K562 (cell line): Measurements from ENCODE around the gene DCLK1. TPM values are rescaled to one million over a fixed set of nuclear protein-coding genes. Genes with fewer than 3 reads are reported as not detected.

Experiments used
- ATAC-seq: fragments of 200-7000 bp; cut with Tn5 transposase; 3 replicates; pipeline ENCODE4 v1.9.1; 2020; ENCODE audit warnings: moderate library complexity
- BruUV-seq: library from RNA; stranded (reverse); fragments of 400-500 nt; replicated peaks from 2 replicates; lab custom pipeline; 2021; lab: Mats Ljungman, UMichigan
- CTCF ChIA-PET: fragments of 300-600 bp; formaldehyde crosslinking; extraction: SDS; loops from one replicate; lab custom pipeline; 2021; ENCODE audit warnings: low intra/inter-chr PET ratio; lab: Yijun Ruan, JAX
- POLR2A ChIA-PET: fragments of 300-600, 350-650 bp; sonication (Branson Sonifier 250); formaldehyde crosslinking; extraction: SDS; loops from one replicate; lab custom pipeline; 2021; ENCODE audit warnings: antibody characterized with exemption, inconsistent platforms; lab: Yijun Ruan, JAX
- DNase-seq, 4 experiments: peaks; one replicate each; pipeline versions ENCODE4 v3.0.0 to v3.0.0-alpha.2; 2011 to 2018; ENCODE audit warnings: low spot score in 3 of 4, mixed read lengths in 3 of 4; ENCODE audit errors: extremely low read depth in 1 of 4
- FAIRE-seq: peaks from 2 replicates; lab custom pipeline; 2011; peaks lifted over from hg19 to GRCh38; lab: Jason Lieb, UNC
- H2AFZ ChIP-seq: 2 replicates; pipeline ENCODE4 v1.6.0; 2011; ENCODE audit warnings: low read depth, low read length, control low read depth, inconsistent platforms
- H3K27ac ChIP-seq: fragments of 200-600 bp; 3 replicates; pipeline ENCODE4 v1.8.0; 2011; ENCODE audit warnings: low read depth, mild to moderate bottlenecking, control low read depth, inconsistent platforms, low read length, moderate library complexity, mixed read lengths; ENCODE audit errors: extremely low read depth
- H3K27me3 ChIP-seq, 2 experiments: fragments of 300-600 bp in 1 of 2; 2 replicates in 1 of 2; 3 replicates in 1 of 2; pipeline versions ENCODE4 v1.6.0 to v1.8.0; 2011; ENCODE audit warnings: inconsistent platforms in 2 of 2, low read length in 2 of 2, mild to moderate bottlenecking in 1 of 2, mixed read lengths in 1 of 2, moderate library complexity in 1 of 2; ENCODE audit not compliant: control insufficient read depth in 2 of 2, insufficient read depth in 2 of 2
- H3K36me3 ChIP-seq: fragments of 300-600 bp; 3 replicates; pipeline ENCODE4 v1.8.0; 2011; ENCODE audit warnings: mild to moderate bottlenecking, low read length, inconsistent platforms; ENCODE audit not compliant: control insufficient read depth, insufficient read depth
- H3K4me1 ChIP-seq, 2 experiments: fragments of 200-600 bp in 1 of 2; replicated peaks in 1 of 2; 2 replicates in 1 of 2; 3 replicates in 1 of 2; pipeline versions ENCODE4 v1.5.1 to v1.8.0; 2011; ENCODE audit warnings: inconsistent platforms in 2 of 2, low read length in 2 of 2, mild to moderate bottlenecking in 1 of 2, mixed read lengths in 1 of 2, moderate library complexity in 1 of 2; ENCODE audit not compliant: control insufficient read depth in 2 of 2, insufficient read depth in 2 of 2
- H3K4me2 ChIP-seq: 2 replicates; pipeline ENCODE4 v1.6.1; 2011; ENCODE audit warnings: low read length, control low read depth, inconsistent platforms, mixed read lengths; ENCODE audit not compliant: insufficient read depth
- H3K4me3 ChIP-seq: fragments of 200-600 bp; sonication (generic), shearing (Covaris generic); 2 replicates; pipeline ENCODE4 v1.5.1; 2016; ENCODE audit warnings: control low read depth, inconsistent platforms
- H3K79me2 ChIP-seq: fragments of 200-600 bp; 3 replicates; pipeline ENCODE4 v1.8.0; 2011; ENCODE audit warnings: low read length, inconsistent platforms; ENCODE audit not compliant: control insufficient read depth, insufficient read depth
- H3K9ac ChIP-seq, 2 experiments: 2 replicates each; pipeline versions ENCODE4 v1.6.0 to v1.6.1; 2011; ENCODE audit warnings: low read depth in 2 of 2, low read length in 2 of 2, control low read depth in 1 of 2, inconsistent platforms in 1 of 2, mild to moderate bottlenecking in 1 of 2, mixed read lengths in 1 of 2; ENCODE audit not compliant: insufficient read depth in 1 of 2
- H3K9me1 ChIP-seq: one replicate; pipeline ENCODE4 v1.6.0; 2011; ENCODE audit warnings: inconsistent platforms, mild to moderate bottlenecking, low read length, moderate library complexity; ENCODE audit not compliant: control insufficient read depth, insufficient read depth
- H3K9me3 ChIP-seq: replicated peaks from 2 replicates; pipeline ENCODE4 v1.5.1; 2011; ENCODE audit warnings: low read depth, low read length, inconsistent platforms; ENCODE audit not compliant: control insufficient read depth, insufficient read depth
- H4K20me1 ChIP-seq: replicated peaks from 2 replicates; pipeline ENCODE4 v1.6.1; 2011; ENCODE audit warnings: low read length, inconsistent platforms, mixed read lengths; ENCODE audit not compliant: control insufficient read depth, insufficient read depth
- CBX5 ChIP-seq: IDR thresholded peaks from 2 replicates; pipeline ENCODE4 v1.6.1; 2014; ENCODE audit warnings: low read depth, borderline replicate concordance
- CC2D1A ChIP-seq: fragments of 450-650 bp; IDR thresholded peaks from 2 replicates; pipeline ENCODE4 v1.6.1; 2017; ENCODE audit warnings: mild to moderate bottlenecking
- COPS2 ChIP-seq: fragments of 450-650 bp; conservative IDR thresholded peaks from 2 replicates; pipeline ENCODE4 v1.6.1; 2016; ENCODE audit warnings: mild to moderate bottlenecking, moderate library complexity
- ESRRA ChIP-seq: fragments of 450-650 bp; IDR thresholded peaks from 2 replicates; pipeline ENCODE4 v1.6.1; 2014; ENCODE audit warnings: low read depth, mild to moderate bottlenecking, moderate library complexity, borderline replicate concordance
- NR2C1 ChIP-seq, 2 experiments: fragments of 450-650 bp; IDR thresholded peaks; 2 replicates each; pipeline ENCODE4 v1.6.1; 2017; ENCODE audit warnings: mild to moderate bottlenecking in 2 of 2, antibody characterized with exemption in 1 of 2, inconsistent platforms in 1 of 2, missing compliant biosample characterization in 1 of 2, missing genetic modification characterization in 1 of 2
- OTX1 ChIP-seq: fragments of 450-650 bp; formaldehyde crosslinking; IDR thresholded peaks from 2 replicates; pipeline ENCODE4 v1.4.0; 2022; ENCODE audit warnings: mild to moderate bottlenecking
- PCBP1 ChIP-seq: fragments of 200-400 bp; formaldehyde crosslinking; IDR thresholded peaks from 2 replicates; pipeline ENCODE4 v1.6.1; 2018; ENCODE audit warnings: mild to moderate bottlenecking, low read depth, low read length; ENCODE audit not compliant: poor library complexity, severe bottlenecking
- POLR2A ChIP-seq: fragments of 450-650 bp; conservative IDR thresholded peaks from 2 replicates; pipeline ENCODE4 v1.6.1; 2016
- POU5F1 ChIP-seq: fragments of 150-350 bp; IDR thresholded peaks from 2 replicates; pipeline ENCODE4 v1.6.1; 2014; ENCODE audit warnings: borderline replicate concordance, low read length, low read depth, mild to moderate bottlenecking; ENCODE audit not compliant: partially characterized antibody
- PYGO2 ChIP-seq: fragments of 450-650 bp; IDR thresholded peaks from 2 replicates; pipeline ENCODE4 v1.6.1; 2016; ENCODE audit warnings: mild to moderate bottlenecking, missing genetic modification characterization, moderate library complexity, missing compliant biosample characterization
- RBM15 ChIP-seq: fragments of 200-400 bp; formaldehyde crosslinking; IDR thresholded peaks from 2 replicates; pipeline ENCODE4 v1.6.1; 2018; ENCODE audit warnings: mild to moderate bottlenecking, low read length, moderate library complexity; ENCODE audit not compliant: insufficient read depth
- ZFPM2 ChIP-seq: fragments of 250-450 bp; sonication (Bioruptor Pico); IDR thresholded peaks from 2 replicates; pipeline ENCODE4 v1.5.1; 2022; ENCODE audit warnings: mild to moderate bottlenecking
- ZKSCAN3 ChIP-seq: fragments of 250-450 bp; sonication (Bioruptor Pico); IDR thresholded peaks from 2 replicates; pipeline ENCODE4 v1.4.0; 2020
- ZNF551 ChIP-seq: fragments of 250-450 bp; sonication (Bioruptor Pico); IDR thresholded peaks from 2 replicates; pipeline ENCODE4 v1.5.0; 2021; ENCODE audit warnings: mild to moderate bottlenecking, moderate library complexity
- ZNF589 ChIP-seq: fragments of 200-800 bp; sonication (Bioruptor generic); IDR thresholded peaks from 2 replicates; pipeline ENCODE4 v1.6.1; 2016; ENCODE audit warnings: low read depth, missing genetic modification characterization, missing compliant biosample characterization
- ZNF77 ChIP-seq: fragments of 250-450 bp; sonication (Bioruptor Pico); IDR thresholded peaks from 2 replicates; pipeline ENCODE4 v1.5.0; 2020
- WGBS: fragments of 100-300 bp; shearing (Covaris generic); methylation state at CpG from one replicate; pipeline ENCODE4 v1.1.6; 2016; ENCODE audit warnings: low coverage, mixed read lengths; ENCODE audit not compliant: insufficient coverage; ENCODE audit errors: missing lambda C conversion rate; 5-methylcytosine and 5-hydroxymethylcytosine counted together
- in situ Hi-C: fragments of 300-500 bp; cut with MboI; formaldehyde crosslinking; loops from 4 replicates; pipeline ENCODE4 v1.15.0; 2018; ENCODE audit warnings: inconsistent platforms, mixed read lengths
- intact Hi-C: fragments of 100-400 bp; cut with micrococcal nuclease; formaldehyde crosslinking; loops from 2 replicates; pipeline ENCODE4 v1.14.2; 2022
- polyA plus RNA-seq, 8 experiments: library from polyadenylated mRNA; depleted of rRNA in 4 of 8; stranded (reverse) in 5 of 8; unstranded in 3 of 8; fragments of >200 nt; fragmentation: Nextera tagmentation in 2 of 8; fragmentation: Illumina TruSeq in 1 of 8; extraction: Ambion mirVana in 2 of 8; extraction: Trizol in 1 of 8; gene quantifications; 2 replicates each; pipeline versions ENCODE4 v1.2.1 to v1.2.3, GENCODE V29; 2011 to 2014; ENCODE audit warnings: inconsistent platforms in 1 of 8, missing spikeins in 1 of 8
- total RNA-seq, 7 experiments: library from RNA; depleted of rRNA in 6 of 7; stranded (reverse); fragments of >200 nt in 6 of 7; fragmentation: Illumina TruSeq in 2 of 7; extraction: Trizol in 2 of 7; gene quantifications; 2 replicates each; pipeline versions ENCODE4 v1.2.1 to v1.2.3, GENCODE V29; 2011 to 2021; ENCODE audit warnings: low replicate concordance in 1 of 7
- TF ChIP-seq, protein P1 (sequence below): fragments of 450-650 bp; IDR thresholded peaks from 2 replicates; pipeline ENCODE4 v1.6.1; 2016; ENCODE audit warnings: antibody characterized with exemption
- TF ChIP-seq, protein P2 (sequence below): fragments of 200-400 bp; formaldehyde crosslinking; IDR thresholded peaks from 2 replicates; pipeline ENCODE4 v1.6.1; 2017; ENCODE audit warnings: mild to moderate bottlenecking, low read depth, low read length, moderate library complexity

Gene DCLK1
- total and polyA plus RNA-seq, 9 of the 15 experiments (the other 6 are each of a cell fraction or from before 2014, with no cell fraction given) = 0.07 TPM; not detected in 8

DNA sequence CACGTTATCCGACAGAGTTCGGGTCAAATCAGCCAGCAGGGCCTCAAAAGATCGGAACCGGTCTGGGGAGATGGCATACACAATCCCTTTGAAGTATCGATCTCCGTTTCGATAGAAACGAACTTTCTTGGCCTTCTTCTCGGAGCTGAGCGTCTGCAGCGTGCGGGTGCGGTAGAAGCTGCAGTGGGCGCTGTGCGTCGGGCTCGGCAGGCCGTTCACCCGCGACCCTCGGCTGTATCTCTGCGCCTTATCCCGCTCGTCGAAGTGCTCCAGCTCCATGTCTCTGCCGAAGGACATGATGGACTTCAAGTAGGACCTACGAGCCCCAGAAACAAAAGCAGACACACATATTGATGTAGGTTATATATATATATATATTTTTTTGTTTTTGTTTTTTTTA is 5.3 kb downstream of the DCLK1 start (continued):
- TF ChIP-seq PCBP1 (no peak), POLR2A (no peak)
- TF ChIP-seq, all 486 proteins: peak for 0

DNA sequence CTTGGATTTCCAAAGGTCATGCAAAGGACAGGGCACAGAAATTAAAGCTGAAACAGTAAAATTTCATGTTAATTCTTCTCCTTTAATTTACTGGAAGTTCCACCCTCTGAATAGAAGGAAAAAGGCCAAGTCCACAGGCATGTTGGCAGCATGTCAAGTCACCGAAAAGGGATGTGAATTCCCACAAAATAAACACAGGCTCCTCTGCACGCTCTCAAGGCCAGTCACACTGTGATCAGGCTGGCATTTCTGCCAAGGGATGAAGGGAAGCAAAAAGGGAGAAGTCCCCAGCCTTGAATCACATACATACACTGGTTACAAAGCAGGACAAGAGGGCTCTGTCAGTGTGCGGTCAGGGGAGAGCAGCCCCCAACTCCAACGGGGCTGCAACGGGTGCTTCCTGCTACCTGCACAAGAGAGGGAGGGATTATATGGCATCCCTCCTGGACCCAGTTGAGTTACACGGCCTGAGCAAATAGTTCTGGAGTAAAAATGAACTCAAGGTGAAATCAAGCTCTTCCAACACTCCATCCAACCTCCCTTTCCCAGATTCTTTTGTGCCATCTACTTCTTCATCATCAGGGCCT is 6.9 kb downstream of the DCLK1 start:
- DNase-seq = no peak
- CTCF ChIA-PET = no interaction called here
- no TSS peak for BruUV-seq
- Histone ChIP-seq H4K20me1 (no peaks in the 10 kb centered on the region), H3K4me3 (no peak overlapping the region), H3K9ac (no peak overlapping the region), H3K79me2 (no peaks in the 10 kb centered on the region), H3K27me3 (peaks cover 4 to 7% of the 10 kb centered on the region in 2 experiments; a peak in 3 of 5 replicates), H3K9me3 (no peaks in the 10 kb centered on the region), H2AFZ (no peak overlapping the region), H3K4me2 (no peak overlapping the region), H3K27ac (no peak overlapping the region), H3K36me3 (no peaks in the 10 kb centered on the region), H3K4me1 (no peaks in the 10 kb centered on the region), H3K9me1 (no peaks in the 10 kb centered on the region)
- POLR2A ChIA-PET = no interaction called here
- in situ Hi-C loops = no loop called here
- no peak for FAIRE-seq
- no peak for ATAC-seq
- TF ChIP-seq ZNF589 (CRISPR knock-in tag) (no peak), ZNF551 (CRISPR knock-in tag) (no peak), RBM15 (no peak), ZFPM2 (CRISPR knock-in tag) (no peak), CBX5 (no peak), PYGO2 (tag) (no peak), POU5F1 (no peak), NR2C1 (IDR thresholded peaks at IDR 0.05) (no peak), NR2C1 (tag; IDR thresholded peaks at IDR 0.05) (no peak), ESRRA (no peak), ZKSCAN3 (CRISPR knock-in tag) (no peak), OTX1 (CRISPR knock-in tag) (no peak), CC2D1A (no peak), COPS2 (no peak), ZNF77 (no peak)
- TF ChIP-seq, protein P1, sequence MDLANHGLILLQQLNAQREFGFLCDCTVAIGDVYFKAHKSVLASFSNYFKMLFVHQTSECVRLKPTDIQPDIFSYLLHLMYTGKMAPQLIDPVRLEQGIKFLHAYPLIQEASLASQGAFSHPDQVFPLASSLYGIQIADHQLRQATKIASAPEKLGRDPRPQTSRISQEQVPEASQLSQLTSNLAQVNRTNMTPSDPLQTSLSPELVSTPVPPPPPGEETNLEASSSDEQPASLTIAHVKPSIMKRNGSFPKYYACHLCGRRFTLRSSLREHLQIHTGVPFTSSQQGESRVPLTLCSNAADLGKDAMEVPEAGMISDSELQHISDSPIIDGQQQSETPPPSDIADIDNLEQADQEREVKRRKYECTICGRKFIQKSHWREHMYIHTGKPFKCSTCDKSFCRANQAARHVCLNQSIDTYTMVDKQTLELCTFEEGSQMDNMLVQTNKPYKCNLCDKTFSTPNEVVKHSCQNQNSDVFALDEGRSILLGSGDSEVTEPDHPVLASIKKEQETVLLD = no peak
- TF ChIP-seq, protein P2, sequence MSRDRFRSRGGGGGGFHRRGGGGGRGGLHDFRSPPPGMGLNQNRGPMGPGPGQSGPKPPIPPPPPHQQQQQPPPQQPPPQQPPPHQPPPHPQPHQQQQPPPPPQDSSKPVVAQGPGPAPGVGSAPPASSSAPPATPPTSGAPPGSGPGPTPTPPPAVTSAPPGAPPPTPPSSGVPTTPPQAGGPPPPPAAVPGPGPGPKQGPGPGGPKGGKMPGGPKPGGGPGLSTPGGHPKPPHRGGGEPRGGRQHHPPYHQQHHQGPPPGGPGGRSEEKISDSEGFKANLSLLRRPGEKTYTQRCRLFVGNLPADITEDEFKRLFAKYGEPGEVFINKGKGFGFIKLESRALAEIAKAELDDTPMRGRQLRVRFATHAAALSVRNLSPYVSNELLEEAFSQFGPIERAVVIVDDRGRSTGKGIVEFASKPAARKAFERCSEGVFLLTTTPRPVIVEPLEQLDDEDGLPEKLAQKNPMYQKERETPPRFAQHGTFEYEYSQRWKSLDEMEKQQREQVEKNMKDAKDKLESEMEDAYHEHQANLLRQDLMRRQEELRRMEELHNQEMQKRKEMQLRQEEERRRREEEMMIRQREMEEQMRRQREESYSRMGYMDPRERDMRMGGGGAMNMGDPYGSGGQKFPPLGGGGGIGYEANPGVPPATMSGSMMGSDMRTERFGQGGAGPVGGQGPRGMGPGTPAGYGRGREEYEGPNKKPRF = no peak
- intact Hi-C loops = no loop called here
- 0% methylated on average over 4 of the region's 6 CpGs for WGBS
